IMR-90 (cell line): Measurements from ENCODE around the gene GLG1. TPM values are rescaled to one million over a fixed set of nuclear protein-coding genes. Genes with fewer than 3 reads are reported as not detected.

ENCODE experiments used
- ATAC-seq: fragments of 200-7000 bp; cut with Tn5 transposase; 2 replicates; pipeline ENCODE4 v1.9.1; 2020; ENCODE audit warnings: low read depth, mild to moderate bottlenecking, moderate library complexity
- BruUV-seq: library from RNA; stranded (reverse); fragments of 400-500 nt; replicated peaks from 2 replicates; lab custom pipeline; 2021; lab: Mats Ljungman, UMichigan
- CTCF ChIA-PET: fragments of 300-600 bp; formaldehyde crosslinking; extraction: SDS; loops from one replicate; lab custom pipeline; 2021; ENCODE audit warnings: antibody characterized with exemption; lab: Yijun Ruan, JAX
- POLR2A ChIA-PET: fragments of 300-600 bp; sonication (Branson Sonifier 250); formaldehyde crosslinking; loops from one replicate; lab custom pipeline; 2022; ENCODE audit warnings: antibody characterized with exemption; ENCODE audit not compliant: unreplicated experiment; lab: Charles Lee
- DNase-seq: peaks from one replicate; pipeline ENCODE4 v3.0.0; 2013
- H2AFZ ChIP-seq: replicated peaks from 2 replicates; pipeline ENCODE3; 2013; ENCODE audit warnings: low read length, mild to moderate bottlenecking; ENCODE audit not compliant: poor library complexity
- H2AK5ac ChIP-seq: 2 replicates; pipeline ENCODE4 v1.6.1; 2013; ENCODE audit warnings: low read depth, low read length, inconsistent platforms
- H2AK9ac ChIP-seq: replicated peaks from 2 replicates; pipeline ENCODE3; 2013; ENCODE audit warnings: mild to moderate bottlenecking, low read depth, low read length, moderate library complexity; ENCODE audit not compliant: poor library complexity
- H2BK120ac ChIP-seq: 2 replicates; pipeline ENCODE4 v1.6.1; 2013; ENCODE audit warnings: low read depth, low read length, inconsistent platforms
- H2BK15ac ChIP-seq: 3 replicates; pipeline ENCODE4 v1.6.1; 2013; ENCODE audit warnings: low read depth, low read length, inconsistent platforms
- H2BK20ac ChIP-seq: 2 replicates; pipeline ENCODE4 v1.6.1; 2013; ENCODE audit warnings: low read depth, mild to moderate bottlenecking, inconsistent platforms, low read length, moderate library complexity
- H2BK5ac ChIP-seq: 2 replicates; pipeline ENCODE4 v1.6.1; 2013; ENCODE audit warnings: mild to moderate bottlenecking, low read depth, low read length, inconsistent platforms; ENCODE audit not compliant: poor library complexity, severe bottlenecking
- H3K14ac ChIP-seq: replicated peaks from 2 replicates; pipeline ENCODE4 v1.6.1; 2013; ENCODE audit warnings: low read depth, low read length, inconsistent platforms
- H3K18ac ChIP-seq: 2 replicates; pipeline ENCODE4 v1.6.1; 2013; ENCODE audit warnings: low read depth, low read length, control low read depth
- H3K23ac ChIP-seq: 2 replicates; pipeline ENCODE4 v1.6.1; 2013; ENCODE audit warnings: low read depth, low read length, inconsistent platforms
- H3K27ac ChIP-seq: 2 replicates; pipeline ENCODE4 v1.5.1; 2013; ENCODE audit warnings: mild to moderate bottlenecking, control low read depth, low read length; ENCODE audit not compliant: insufficient read depth
- H3K27me3 ChIP-seq: 2 replicates; pipeline ENCODE4 v1.6.1; 2013; ENCODE audit warnings: low read length; ENCODE audit not compliant: control insufficient read depth, insufficient read depth
- H3K36me3 ChIP-seq: 2 replicates; pipeline ENCODE4 v1.6.1; 2013; ENCODE audit warnings: low read length, mixed read lengths; ENCODE audit not compliant: control insufficient read depth, insufficient read depth
- H3K4ac ChIP-seq: 2 replicates; pipeline ENCODE4 v1.6.1; 2013; ENCODE audit warnings: low read depth, low read length, inconsistent platforms
- H3K4me1 ChIP-seq: 2 replicates; pipeline ENCODE4 v1.6.1; 2013; ENCODE audit warnings: low read length, mixed read lengths; ENCODE audit not compliant: control insufficient read depth, insufficient read depth
- H3K4me2 ChIP-seq: 2 replicates; pipeline ENCODE4 v1.6.1; 2013; ENCODE audit warnings: low read depth, mild to moderate bottlenecking, control low read depth, low read length, moderate library complexity
- H3K4me3 ChIP-seq: 2 replicates; pipeline ENCODE4 v1.5.1; 2013; ENCODE audit warnings: low read depth, mild to moderate bottlenecking, control low read depth, low read length, moderate library complexity; ENCODE audit not compliant: insufficient read depth
- H3K56ac ChIP-seq: 2 replicates; pipeline ENCODE4 v1.6.1; 2013; ENCODE audit warnings: low read length, inconsistent platforms; ENCODE audit not compliant: insufficient read depth; ENCODE audit errors: extremely low read depth
- H3K79me1 ChIP-seq, 2 experiments: 2 replicates each; pipeline ENCODE4 v1.6.1; 2013; ENCODE audit warnings: low read length in 2 of 2, inconsistent platforms in 1 of 2, low read depth in 1 of 2
- H3K9ac ChIP-seq: 2 replicates; pipeline ENCODE4 v1.6.1; 2013; ENCODE audit warnings: low read depth, low read length, control low read depth
- H3K9me1 ChIP-seq: 2 replicates; pipeline ENCODE4 v1.6.1; 2013; ENCODE audit warnings: low read length, inconsistent platforms; ENCODE audit not compliant: insufficient read depth
- H3K9me3 ChIP-seq: 2 replicates; pipeline ENCODE4 v1.6.1; 2013; ENCODE audit warnings: low read length; ENCODE audit not compliant: control insufficient read depth, insufficient read depth
- H4K20me1 ChIP-seq: 2 replicates; pipeline ENCODE4 v1.6.1; 2013; ENCODE audit warnings: low read length, inconsistent platforms; ENCODE audit not compliant: insufficient read depth
- H4K5ac ChIP-seq: 2 replicates; pipeline ENCODE4 v1.6.1; 2013; ENCODE audit warnings: mild to moderate bottlenecking, low read depth, low read length, control low read depth
- H4K8ac ChIP-seq, 2 experiments: 2 replicates each; pipeline ENCODE4 v1.6.1; 2013; ENCODE audit warnings: low read depth in 2 of 2, low read length in 2 of 2, control low read depth in 1 of 2, inconsistent platforms in 1 of 2
- H4K91ac ChIP-seq: 2 replicates; pipeline ENCODE4 v1.6.1; 2013; ENCODE audit warnings: low read depth, low read length, inconsistent platforms; ENCODE audit not compliant: insufficient read depth
- CTCF ChIP-seq: conservative IDR thresholded peaks from 2 replicates; pipeline ENCODE4 v1.5.1; 2012; ENCODE audit warnings: mild to moderate bottlenecking, low read depth, low read length, improper control_type of control experiment
- FOS ChIP-seq: fragments of 150-350 bp; IDR thresholded peaks from 2 replicates; pipeline ENCODE4 v1.6.1; 2016; ENCODE audit warnings: low read depth, low read length
- MAZ ChIP-seq: IDR thresholded peaks from 2 replicates; pipeline ENCODE4 v1.6.1; 2012; ENCODE audit warnings: low read depth, mild to moderate bottlenecking, low read length, improper control_type of control experiment, moderate library complexity, borderline replicate concordance
- WGBS, 2 experiments: methylation state at CpG; one replicate each; pipeline versions ENCODE4 v1.1.5 to v1.1.7; 2013; ENCODE audit warnings: missing lambda C conversion rate in 2 of 2; ENCODE audit not compliant: insufficient read length in 1 of 2; ENCODE audit errors: extremely low coverage in 2 of 2; 5-methylcytosine and 5-hydroxymethylcytosine counted together
- dilution Hi-C: fragments of 300-500 bp; cut with HindIII; formaldehyde crosslinking; loops from one replicate; pipeline ENCODE4 v1.14.3; 2018; ENCODE audit warnings: low sequenced_read_pairs; ENCODE audit not compliant: unreplicated experiment
- in situ Hi-C: fragments of 300-500 bp; cut with MboI; formaldehyde crosslinking; loops from 3 replicates; pipeline ENCODE4 v1.14.3; 2019; ENCODE audit warnings: low sequenced_read_pairs, inconsistent platforms, mixed read lengths
- intact Hi-C: fragments of 100-400 bp; cut with micrococcal nuclease; formaldehyde crosslinking; loops from 2 replicates; pipeline ENCODE4 v1.10.0; 2022
- polyA plus RNA-seq, 3 experiments: library from polyadenylated mRNA; depleted of rRNA; stranded (reverse); fragments of >200 nt; gene quantifications; 2 replicates each; pipeline ENCODE4 v1.2.3, GENCODE V29; 2012; ENCODE audit warnings: low replicate concordance in 1 of 3
- total RNA-seq: library from RNA; depleted of rRNA; stranded (reverse); fragments of >200 nt; gene quantifications from 2 replicates; pipeline ENCODE4 v1.2.3, GENCODE V29; 2012

GLG1 gene
- total and polyA plus RNA-seq, 2 of the 4 experiments (the other 2 are of a cell fraction), result 91.0 to 107 TPM

DNA sequence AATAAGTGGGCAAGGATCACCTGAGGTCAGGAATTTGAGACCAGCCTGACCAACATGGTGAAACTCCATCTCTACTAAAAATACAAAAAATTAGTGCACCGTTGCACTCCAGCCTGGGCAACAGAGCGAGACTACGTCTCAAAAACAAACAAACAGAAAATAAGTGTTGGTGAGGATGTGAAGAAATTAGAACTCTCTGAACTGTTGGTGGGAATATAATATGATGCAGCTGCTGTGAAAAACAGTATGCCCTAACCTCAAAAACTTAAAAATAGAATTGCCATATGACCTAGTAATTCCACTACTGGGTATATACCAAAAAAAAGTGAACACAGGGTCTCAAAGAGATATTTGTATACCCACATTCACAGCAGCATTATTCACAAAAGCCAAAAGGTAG, 26.1 kb downstream of the GLG1 start:
- TF ChIP-seq MAZ (no peak), CTCF (no peak), FOS (no peak)
- Histone ChIP-seq H4K8ac (no peak overlapping the region), H2AK5ac (no peak overlapping the region), H4K5ac (no peak overlapping the region), H2AFZ (no peak overlapping the region), H3K56ac (no peak overlapping the region), H3K4me2 (no peak overlapping the region), H2BK15ac (no peak overlapping the region), H3K4me1 (peaks cover 10% of the 10 kb centered on the region), H3K23ac (no peak overlapping the region), H2BK5ac (no peak overlapping the region), H2AK9ac (no peak overlapping the region), H3K27ac (no peak overlapping the region), H3K14ac (no peak overlapping the region), H4K20me1 (peaks cover 70% of the 10 kb centered on the region), H3K4me3 (no peak overlapping the region), H3K9me3 (no peaks in the 10 kb centered on the region), H4K91ac (no peak overlapping the region), H3K18ac (no peak overlapping the region), H2BK120ac (no peak overlapping the region), H3K27me3 (no peaks in the 10 kb centered on the region), H3K9ac (no peak overlapping the region), H3K79me1 (peaks cover 22 to 65% of the 10 kb centered on the region in 2 experiments), H3K4ac (no peak overlapping the region), H3K9me1 (peaks cover 6% of the 10 kb centered on the region), H2BK20ac (no peak overlapping the region), H3K36me3 (no peaks in the 10 kb centered on the region)
- ChIA-PET POLR2A (no interaction called here), CTCF (no interaction called here)
- in situ Hi-C loops (no loop called here), intact Hi-C loops (no loop called here), dilution Hi-C loops (no loop called here)
- no CpG with 5 or more reads among the region's 3 CpGs for WGBS, 2 experiments
- no peak for DNase-seq
- ATAC-seq, result no peak
- no TSS peak for BruUV-seq
